HG02970 (cell line): ENCODE results near the gene CHRM4.

Source experiments
- ATAC-seq: cut with Tn5 transposase; IDR thresholded peaks from one replicate; pipeline ENCODE4 v1.9.1; 2021; ENCODE audit warnings: mild to moderate bottlenecking, moderate library complexity, moderate number of reproducible peaks; ENCODE audit not compliant: unreplicated experiment, low FRiP score

Gene CHRM4

DNA sequence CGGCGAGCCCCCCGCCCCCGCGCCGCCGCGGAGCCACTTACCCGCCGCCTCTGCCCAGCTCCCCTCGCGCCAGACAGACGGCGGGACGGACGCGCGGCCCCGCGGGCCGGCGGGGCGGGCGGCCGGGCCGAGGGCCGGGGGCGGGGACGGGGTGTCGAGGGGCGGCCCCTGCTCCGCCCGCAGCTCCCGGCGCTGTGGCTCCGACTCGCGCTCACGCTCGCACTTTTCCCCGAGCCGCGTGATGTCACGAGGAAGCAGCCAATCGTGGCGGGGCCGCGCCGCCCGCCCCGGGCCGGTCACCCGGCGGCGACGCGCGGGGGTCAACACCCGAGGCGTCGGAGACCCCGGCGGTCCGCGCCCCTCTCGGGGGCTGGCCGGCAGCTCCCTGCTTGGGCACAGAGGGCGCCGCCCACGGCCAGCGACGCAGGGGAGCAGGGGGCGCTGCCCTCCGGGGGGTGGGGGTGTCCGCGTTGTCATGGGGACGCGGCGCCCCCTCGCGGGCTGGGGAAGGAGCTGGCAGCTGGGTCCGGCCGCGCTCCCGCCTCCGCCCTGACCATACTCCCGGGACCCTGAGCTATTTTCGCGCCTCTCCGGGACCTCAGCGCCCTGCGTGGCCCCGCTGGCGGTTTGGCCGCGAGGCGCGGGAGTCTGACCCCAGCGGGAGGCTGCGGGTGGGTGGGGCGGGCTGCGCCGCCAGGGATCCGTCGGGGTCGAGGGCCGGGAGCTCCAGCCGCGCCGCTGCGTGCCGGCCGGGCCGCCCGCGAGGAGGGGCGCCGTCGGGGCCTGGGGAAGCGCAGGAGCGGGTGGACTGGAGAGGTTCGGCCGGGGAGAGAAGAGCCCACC is at the start of gene CHRM4:
Gene CHRM4, minus strand, starts transcription at position 199 of the 843 bp plus-strand sequence. CDS start 5,219 bp downstream, outside the sequence.
- ATAC-seq, result no peak

DNA sequence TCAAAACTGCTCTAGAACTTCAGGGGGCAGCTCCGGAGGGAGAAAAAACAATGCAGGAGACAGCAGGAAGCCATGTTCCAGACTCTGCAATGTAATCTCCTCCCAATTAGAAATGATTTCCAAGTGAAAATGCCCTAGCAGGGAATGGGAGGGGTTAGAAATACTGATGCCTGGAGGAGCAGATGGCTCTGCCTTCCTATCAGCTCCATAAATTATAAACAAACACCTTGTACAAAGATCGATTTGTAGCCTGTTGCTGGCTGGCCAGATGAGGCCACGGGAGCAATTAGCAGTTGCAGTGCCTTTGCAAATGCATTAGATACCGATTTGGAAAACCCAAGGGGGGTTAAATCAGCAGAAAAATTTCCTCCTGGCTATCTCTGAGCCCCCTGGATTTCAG is 46.6 kb upstream of the CHRM4 start:
- no peak for ATAC-seq

DNA sequence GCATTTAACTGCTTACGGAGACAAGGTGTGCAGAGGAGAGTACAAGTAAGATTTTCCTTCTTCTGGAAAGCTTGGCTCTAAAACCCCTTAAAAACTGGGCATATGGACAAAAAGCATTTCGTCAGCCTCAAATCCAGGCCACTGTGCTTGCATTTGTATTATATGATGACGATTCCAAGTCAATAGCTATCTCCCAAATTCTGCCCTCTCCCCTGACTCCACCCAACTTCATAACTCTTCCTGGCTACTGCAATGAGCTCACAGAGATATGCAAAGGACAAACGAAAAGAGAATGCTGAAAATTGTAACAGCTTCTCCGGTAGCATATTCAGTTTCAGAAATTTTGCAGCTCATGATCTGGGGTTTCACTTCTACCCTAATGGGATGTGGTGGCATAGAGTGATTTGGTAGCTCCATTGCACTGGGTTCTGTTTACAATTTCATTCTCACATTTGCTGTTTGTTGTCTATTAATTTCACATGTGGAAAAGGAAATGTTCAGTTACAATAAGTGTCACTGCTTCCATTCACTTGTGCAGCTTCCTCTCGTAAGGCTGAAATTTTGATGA is 45.6 kb upstream of the CHRM4 start:
- ATAC-seq, result no peak

DNA sequence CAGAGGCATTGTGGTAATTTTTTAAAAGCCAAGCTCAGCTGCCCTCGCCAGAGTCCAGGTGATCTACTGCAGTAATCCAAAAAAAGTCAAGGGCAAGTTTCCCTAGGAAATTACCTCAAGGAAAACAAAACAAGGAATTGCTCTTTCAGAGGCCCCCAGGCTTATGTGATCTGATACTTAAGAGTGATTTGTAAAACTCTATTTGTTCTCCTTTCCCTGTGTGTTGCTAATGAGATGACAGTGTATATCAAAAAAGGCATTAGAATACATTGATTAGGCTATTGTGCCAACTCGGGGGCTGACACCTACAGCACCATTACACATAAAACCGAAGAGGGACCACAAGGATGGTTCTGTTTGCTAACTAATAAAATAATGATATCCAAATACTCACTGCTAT is 44.5 kb upstream of the CHRM4 start:
- ATAC-seq, result no peak

DNA sequence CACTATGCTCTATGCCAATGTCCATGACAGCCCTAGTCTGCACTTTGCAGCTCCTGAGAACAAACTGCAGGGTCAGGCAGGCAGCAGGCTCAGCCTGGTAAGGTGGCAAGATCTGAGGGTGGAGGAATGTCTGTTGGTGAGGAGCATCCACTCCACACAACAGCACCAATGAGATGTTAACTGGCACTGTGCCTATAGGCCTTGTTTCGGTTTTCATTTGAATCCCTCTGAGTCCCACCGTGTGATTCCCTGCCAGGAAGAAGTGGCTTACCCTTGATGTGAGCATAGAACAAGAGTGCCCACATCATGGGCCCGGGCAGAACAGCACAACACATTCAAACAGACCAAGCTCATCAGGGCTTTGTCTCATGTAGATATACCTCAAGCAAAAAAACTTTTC is 44.1 kb upstream of the CHRM4 start:
- no peak for ATAC-seq

DNA sequence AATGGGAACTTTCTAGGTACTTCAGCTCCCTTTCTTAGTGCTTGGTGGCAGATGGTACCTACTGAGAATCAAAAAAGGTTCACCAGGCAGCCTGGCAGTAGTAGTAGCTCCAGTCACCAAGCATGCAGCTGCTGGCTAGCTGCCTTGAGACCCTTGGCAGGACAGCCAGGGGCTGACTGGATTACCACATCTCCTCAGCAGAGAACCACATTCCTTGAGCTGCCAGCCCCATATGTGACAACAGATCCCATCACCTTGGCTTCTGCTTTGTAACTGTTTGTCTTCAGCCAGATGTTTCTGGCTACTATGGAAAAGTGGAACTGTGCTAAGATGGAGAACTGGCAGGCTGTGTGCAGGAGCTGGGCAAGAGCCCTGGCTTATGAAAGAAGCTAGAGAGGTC is 39.6 kb upstream of the CHRM4 start:
- no peak for ATAC-seq

DNA sequence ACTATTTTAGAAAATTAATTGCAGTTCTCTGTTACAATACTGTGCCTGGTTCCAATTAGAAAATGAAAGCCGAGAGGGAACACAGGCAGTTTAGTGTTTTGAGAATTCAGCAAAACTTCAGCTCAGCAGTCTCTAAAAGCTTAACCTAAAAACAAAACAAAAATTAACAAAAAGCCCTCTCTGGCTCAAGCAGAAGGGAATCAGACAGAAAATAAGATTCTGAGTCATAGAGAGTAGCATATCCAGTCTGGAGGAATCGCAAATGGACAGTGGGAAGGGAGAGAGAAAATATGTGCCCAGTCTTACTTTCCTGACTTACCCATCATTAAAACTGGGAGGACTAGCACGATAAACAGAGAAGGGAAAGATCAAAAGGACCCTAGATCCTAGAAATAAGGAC is 38.1 kb upstream of the CHRM4 start:
- no peak for ATAC-seq

DNA sequence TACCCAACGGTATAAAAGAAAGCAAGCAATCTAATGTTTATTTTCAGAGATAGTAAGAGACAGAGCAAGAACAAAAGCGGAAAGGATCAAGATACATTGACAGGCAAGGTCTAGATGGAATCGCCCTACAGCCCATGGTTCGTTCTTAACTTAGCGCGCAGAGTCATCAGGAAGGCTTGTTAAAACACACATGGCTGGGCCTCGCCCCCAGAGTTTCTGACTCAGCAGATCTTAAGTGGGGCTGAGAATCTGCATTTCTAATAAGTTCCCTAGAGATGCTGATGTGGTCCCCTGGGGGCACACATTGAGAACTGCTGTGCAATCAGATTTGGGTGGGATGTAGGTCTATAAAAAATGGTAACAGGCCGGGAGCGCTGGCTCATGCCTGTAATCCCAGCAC is 35.8 kb upstream of the CHRM4 start:
- no peak for ATAC-seq

DNA sequence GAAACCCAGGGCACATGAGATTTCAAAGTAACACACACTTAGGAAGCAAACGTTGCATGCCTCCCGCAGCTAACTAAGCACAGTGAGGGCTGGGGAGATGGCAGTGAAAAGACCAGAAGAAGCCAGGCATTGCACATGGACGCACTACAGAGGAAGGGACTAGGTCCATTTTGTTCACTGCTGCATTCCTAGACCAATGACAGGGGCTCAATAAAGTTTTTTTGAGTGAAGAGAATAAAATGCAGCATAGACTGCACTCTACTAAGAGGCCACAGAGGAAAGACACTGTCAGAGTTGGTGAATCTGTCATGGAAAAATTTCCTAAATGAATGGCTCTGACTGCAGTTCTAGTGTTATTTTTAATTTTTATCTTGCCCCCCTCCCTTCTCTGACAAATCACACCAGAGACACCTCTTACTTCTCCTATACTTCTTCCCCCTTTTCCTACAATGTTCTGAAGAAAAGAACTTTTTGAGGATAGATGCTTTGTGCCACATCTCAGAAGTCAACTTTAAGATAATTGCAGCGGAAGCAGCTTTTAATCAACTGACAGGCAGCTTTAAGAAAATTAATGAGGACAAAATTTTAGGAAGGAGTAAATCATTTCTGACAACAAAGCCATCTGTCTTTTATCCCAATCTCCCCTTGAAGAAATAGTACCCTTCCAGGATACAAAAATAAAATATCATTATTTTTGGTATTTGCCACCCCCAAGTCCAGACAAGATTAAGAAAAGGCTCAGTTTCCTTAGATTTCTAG is 34.8 kb upstream of the CHRM4 start:
- no peak for ATAC-seq

DNA sequence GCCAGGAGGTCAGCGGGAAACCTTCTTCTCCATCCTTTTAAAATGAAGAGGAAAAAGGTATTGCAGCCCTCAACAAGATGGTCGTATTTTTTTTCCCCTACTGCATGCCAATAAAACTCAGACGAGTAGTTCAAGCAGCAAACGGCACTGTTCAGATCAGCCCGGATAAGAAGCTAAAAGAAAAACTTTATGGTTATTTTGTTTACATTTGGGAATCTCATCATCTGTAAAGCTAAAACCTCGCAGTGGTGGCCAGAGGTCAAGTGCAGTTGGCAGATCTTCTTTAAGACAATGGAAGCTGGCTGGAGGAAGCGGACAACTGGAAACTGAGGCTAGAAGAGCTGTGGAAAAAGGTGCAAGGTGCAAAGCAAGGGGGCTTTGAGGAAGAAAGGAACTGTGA is 31.0 kb upstream of the CHRM4 start:
- ATAC-seq, result no peak

DNA sequence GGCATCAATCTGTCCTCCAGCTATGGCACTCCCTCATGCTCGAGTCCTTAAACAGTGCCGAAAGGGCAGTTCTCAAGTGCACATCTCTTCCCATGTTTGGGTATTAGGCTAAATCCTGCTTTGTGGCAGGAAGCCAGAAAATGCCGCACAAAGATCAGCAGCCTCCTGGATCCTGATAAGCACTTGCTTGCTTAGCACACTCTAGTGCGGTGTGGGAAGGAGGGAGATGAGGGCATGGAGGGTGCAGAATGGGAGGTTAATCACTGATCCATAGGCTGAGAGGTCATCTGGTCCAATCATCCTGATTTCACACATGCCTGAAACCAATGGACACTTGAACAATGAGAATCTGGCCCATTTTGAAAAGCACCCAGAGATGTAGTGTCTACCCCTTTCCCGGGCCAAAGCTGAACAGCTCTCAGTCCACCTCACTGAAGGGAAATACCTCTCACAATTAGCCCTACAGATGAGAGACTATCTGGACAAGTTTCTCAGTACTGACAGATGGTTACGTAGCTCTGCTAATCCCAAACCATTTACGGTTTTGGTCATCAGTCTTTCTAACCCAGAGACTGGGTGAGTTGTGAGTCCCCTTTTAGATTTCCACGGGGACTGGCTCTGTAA is 29.8 kb upstream of the CHRM4 start:
- no peak for ATAC-seq

DNA sequence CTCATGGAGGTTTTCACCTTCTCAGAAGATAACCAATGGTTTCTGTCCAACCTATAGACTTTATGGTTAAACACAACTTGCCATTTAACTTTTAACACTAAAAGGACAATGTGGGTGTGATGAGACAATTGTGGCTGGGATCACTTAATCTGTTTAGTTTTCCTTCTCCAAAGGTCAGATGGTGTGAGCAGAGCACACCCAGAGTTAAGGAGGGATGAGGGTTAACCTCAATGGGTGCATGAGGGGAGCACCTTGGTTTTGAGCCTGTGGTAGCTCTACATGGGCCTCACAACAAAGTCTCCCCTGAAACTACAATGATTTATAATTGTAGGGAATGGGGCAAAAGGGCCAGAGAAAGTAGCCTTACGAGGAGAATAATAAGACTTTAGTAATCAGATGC is 28.9 kb upstream of the CHRM4 start:
- ATAC-seq, result no peak

DNA sequence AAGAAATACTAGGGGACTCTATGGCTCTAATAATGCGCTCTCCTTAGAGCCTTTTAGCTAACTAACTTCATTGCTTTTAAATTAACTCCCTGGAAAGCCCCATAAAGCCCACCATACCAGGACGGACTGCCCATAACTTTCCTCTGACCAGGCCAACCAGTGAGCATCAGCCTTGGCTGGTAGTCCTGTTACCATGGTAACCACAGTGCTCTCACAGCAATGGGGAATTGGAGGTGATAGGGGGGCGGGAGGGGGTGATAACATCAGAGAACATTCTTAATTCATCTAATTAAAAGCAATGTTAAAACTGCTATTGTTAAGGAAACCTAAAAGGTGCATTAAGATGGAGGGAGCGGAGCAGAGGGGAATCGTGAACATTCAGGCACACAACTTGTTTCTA is 27.2 kb upstream of the CHRM4 start:
- no peak for ATAC-seq

DNA sequence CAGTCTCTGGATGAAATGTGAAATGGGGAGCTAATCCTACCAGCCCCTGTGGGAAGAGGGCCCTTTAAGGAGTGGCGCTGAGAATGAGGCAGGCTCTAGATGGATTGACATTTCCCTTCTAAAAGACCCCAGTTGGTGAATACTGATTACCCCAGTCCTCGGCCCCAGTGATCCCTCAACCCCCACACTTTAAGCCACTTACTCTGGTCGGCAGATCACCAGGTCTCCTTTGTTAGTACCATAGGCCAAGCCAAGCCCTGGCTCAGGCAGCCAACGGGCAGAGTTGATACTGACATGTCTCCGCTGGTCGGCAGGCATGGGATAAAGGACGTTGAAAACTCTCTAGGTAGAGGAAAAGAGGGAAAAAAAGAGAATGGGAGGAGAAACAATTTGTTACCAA is 26.1 kb upstream of the CHRM4 start:
- no peak for ATAC-seq

DNA sequence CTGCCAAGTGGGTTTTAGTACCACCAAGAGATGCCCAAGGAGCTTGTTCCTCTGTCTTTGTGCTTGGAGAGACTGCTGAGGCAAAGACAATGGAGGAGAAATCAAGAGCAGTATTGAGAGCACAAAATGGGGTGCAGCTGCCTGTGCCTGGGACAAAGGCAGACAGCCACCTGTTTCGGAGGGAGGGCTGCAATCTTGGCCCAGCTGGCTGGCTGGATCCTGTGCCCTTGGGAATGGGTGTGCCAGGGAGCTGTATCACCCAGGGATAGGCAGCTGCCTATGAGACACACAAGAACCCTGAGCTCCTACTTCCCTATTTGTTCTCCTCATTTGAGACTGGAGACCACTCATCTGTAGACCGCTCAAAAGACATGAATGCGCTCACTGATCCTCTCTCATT is 23.3 kb upstream of the CHRM4 start:
- no peak for ATAC-seq

DNA sequence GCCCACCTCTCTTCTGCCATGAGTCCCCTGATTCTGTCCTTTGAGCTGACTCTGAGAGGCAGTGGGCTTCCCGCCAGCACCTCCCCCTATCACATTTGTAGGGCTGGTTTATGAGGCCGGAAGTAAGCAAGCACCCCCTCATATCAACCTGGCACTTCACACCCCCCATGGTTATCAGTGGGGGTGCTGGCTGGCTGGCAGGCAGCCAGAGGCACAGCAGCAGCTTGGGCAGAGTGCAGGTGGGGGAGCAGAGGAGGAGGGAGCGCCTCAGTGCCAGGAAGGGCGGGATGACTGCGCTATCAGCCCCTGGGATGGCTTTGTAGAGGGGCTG is 22.9 kb upstream of the CHRM4 start:
- no peak for ATAC-seq

DNA sequence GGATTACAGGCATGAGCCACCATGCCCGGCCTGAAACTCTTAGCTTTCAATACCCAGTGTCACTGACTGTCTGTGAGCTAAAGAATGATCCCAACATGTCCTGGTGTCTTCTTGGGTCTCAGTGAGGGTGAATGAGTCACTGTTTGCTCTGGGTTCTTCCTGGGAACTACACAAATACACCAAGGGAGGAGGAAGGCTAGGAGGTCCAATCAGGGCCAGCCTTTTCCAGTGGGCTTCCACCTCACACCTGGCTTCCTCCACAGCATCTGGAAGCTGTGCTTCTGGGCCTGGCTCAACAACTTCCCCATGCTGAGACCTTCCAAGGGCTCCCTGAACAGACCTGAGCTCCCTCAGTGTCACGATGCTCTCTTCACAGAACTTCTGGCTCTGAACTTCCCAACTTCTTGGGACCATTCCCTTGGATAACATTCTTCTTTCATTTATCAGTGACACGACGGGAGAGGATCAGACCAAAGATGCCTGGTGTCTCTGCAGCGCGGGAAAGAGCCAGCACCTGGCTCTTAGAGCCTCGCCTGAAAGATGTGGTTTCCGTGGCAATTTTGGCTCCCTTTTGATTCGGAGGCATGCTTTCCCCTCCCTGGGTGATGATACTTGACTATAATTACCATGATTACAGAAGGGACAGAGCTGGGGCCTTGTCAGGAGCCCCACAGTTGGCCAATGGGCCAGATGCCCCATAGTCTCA is 22.3 kb upstream of the CHRM4 start:
- ATAC-seq, result no peak

DNA sequence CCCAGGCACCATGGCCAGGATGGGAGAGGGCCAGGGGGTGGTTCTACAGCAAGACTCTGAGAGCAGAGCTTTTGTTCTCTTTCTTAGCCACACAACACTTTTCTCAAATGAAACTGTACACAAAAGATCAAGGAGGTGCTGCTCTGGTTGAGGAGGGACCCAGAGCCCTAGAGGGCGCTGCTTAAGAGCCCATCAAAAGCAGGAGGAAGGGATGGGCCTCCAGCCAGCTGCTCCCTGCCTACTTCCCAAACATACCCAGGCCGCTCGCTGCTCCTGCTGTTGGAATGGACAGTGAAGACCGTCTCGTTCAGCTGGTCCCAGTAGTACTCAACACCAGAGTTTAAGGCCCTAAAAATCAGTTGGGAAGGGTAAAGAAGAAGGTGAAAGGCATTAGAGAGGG is 18.4 kb upstream of the CHRM4 start:
- ATAC-seq, result no peak

DNA sequence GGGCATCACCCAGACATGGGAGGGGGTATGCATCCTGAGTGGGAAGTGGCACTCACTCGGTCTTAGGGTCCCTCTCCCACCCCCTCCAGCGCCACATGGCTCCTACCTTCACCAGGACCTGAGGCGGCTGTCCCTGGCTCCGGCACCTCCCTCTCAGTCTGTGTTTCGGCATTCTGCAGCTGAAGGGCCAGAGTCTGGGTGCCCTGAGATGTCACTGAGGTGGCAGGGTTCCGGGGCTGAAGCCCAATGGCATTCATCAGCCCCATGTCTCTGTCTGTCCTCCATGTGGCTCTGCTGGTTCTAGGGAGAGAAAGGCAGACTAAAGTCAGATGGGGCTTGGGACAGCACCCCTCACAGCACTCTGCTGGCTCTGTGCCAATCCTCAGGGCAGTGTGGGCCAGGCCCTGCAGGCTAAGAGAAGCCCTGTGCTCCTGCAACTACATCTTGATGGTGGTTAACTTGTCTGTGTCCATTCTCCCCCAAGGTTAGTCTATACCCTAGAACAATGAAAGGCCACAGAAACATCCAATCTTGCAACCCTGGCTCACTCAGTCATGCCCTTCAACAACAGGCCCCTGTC is 16.9 kb upstream of the CHRM4 start:
- ATAC-seq, result no peak

DNA sequence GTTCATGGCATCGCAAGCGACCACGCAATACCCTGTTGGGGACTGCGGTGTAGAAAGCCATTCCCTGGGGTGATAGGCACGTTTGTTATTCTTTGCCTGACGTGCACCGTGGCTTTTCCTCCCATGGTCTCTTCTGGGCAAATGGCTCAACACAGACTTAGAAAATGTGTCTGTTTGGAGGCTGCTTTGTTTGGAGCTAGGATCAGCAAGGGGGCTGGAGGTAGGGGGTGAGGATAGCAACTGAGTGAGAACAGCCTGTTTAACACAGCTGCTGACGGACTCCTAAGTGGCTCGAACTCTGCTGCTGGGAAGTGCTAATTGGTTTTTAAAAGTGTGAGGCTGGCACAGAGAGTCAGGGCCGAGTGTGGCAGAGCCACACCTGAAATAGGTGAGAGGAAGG is 16.1 kb upstream of the CHRM4 start:
- no peak for ATAC-seq
